ENCODE measurements around the gene DIDO1. TPM values are rescaled to one million over a fixed set of nuclear protein-coding genes. Genes with fewer than 3 reads are reported as not detected.
A peak's percentile ranks its signal among the peaks of the same experiment; 100 is the strongest.
"Not testable (repeated sequence)": the region's sequence is repeated elsewhere in the genome, so short reads cannot be mapped to it uniquely, and the experiment has no call there.

Gene DIDO1
- total RNA-seq, 2 donors from 2014 or later = 58.3 to 65.7 TPM

DNA sequence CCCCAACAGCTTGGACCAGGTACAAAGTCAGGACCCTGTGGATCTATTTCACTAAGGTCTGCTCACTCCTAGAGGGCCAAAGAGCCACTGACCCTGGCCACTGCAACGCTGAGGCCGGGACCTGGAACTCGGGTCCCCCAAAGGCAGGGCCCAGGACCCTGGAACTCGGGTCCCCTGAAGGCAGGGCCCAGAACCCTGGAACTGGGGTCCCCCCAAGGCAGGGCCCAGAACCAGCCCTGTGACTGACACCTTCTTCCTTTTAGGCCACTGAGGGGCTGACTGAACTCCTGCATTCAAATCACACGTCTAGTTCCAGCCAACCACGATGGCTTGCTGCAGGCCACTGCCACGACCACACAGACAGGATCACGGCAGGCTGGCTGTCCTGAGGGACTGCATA lies 74.1 kb downstream of the DIDO1 start:
- Mint-ChIP-seq H3K36me3 (ENCODE audit: low read depth) (peaks cover 2% of the 10 kb centered on the region), H3K27ac (no peak overlapping the region), H3K27me3 (no peaks in the 10 kb centered on the region), H3K4me1 (peaks cover 9% of the 10 kb centered on the region), H3K4me3 (no peak overlapping the region)
- ATAC-seq (no peak), DNase-seq (no peak)
- H3K9me3 ChIP-seq (ENCODE audit: control insufficient read depth, low read length, poor library complexity, severe bottlenecking) = no peaks in the 10 kb centered on the region

DNA sequence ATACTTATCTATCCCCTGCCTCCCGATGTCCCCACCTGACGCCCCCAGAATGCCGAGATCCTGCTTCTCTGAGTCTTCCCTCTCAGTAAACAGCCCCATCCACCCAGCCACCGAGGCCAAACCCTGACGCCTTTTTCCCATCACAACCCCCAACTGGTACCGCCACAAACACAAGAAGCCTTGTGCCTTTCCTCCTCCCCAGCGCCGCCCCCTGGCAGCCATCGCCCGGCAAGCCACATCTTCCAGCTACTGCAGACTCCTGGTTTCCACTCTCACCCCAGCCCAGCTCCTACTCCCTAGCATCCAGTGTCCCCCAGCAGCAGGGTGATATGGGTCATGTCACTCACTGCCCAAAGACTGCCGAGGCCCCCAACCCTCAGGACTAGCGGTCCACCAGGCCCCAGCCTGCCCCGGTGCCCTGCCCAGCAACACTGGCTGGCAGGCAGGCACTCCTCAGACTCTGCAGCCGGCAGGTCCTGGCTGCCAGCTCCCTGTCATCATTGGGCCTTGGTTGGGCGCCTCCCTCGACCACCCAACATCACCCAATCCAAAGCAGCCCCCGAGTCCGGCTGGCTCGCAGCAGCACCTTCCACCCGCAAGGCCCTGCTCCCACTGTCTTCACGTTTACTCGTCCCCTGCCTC lies 75.9 kb downstream of the DIDO1 start:
- peaks cover 9% of the 10 kb centered on the region for H3K4me1 Mint-ChIP-seq
- H3K27ac Mint-ChIP-seq = peak overlapping the region; percentile 68
- H3K9me3 ChIP-seq (ENCODE audit: control insufficient read depth, low read length, poor library complexity, severe bottlenecking) = no peaks in the 10 kb centered on the region
- ATAC-seq (no peak), DNase-seq (no peak)
- peaks cover 2% of the 10 kb centered on the region for H3K36me3 Mint-ChIP-seq (ENCODE audit: low read depth)
- no peak overlapping the region for H3K4me3 Mint-ChIP-seq
- no peaks in the 10 kb centered on the region for H3K27me3 Mint-ChIP-seq

DNA sequence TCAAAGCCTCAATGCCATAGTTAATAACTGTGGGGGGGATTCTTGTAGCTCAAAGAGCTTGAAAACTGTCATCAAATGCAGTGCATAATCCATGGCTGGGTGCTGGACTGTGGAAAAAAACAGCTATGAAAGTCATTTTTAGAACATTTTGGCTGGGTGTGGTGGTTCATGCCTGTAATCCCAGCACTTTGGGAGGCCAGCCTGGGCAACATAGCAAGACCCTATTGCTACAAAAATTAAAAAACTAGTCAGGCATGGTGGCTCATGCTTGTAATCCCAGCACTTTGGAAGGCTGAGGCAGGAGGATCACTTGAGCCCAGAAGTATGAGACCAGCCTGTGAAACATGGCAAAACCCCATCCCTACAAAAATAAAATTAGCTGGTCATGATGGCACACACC lies 76.9 kb downstream of the DIDO1 start:
- Mint-ChIP-seq H3K4me1 (peaks cover 9% of the 10 kb centered on the region), H3K27ac (no peak overlapping the region), H3K36me3 (ENCODE audit: low read depth) (peaks cover 2% of the 10 kb centered on the region), H3K4me3 (no peak overlapping the region), H3K27me3 (no peaks in the 10 kb centered on the region)
- DNase-seq (no peak), ATAC-seq (no peak)
- H3K9me3 ChIP-seq (ENCODE audit: control insufficient read depth, low read length, poor library complexity, severe bottlenecking) = no peaks in the 10 kb centered on the region

DNA sequence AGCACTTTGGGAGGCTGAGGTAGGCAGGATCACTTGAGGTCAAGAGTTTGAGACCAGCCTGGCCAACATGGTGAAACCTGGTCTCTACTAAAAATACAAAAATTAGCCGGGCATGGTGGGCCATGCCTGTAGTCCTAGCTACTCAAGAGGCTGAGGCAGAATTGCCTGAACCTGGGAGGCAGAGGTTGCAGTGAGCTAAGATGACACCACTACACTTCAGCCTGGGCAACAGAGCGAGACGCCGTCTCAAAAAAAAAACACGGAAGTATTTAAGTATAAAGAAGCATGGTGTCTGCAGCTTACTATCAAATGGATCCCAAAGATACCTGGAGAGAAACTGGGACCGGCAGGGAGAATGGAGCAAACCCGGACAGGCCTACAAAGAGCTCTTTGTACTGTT lies 77.4 kb downstream of the DIDO1 start:
- not testable (repeated sequence) for H3K36me3 Mint-ChIP-seq (ENCODE audit: low read depth); H3K4me1 Mint-ChIP-seq; H3K27me3 Mint-ChIP-seq; ATAC-seq; H3K27ac Mint-ChIP-seq; H3K4me3 Mint-ChIP-seq; H3K9me3 ChIP-seq (ENCODE audit: control insufficient read depth, low read length, poor library complexity, severe bottlenecking); DNase-seq

DNA sequence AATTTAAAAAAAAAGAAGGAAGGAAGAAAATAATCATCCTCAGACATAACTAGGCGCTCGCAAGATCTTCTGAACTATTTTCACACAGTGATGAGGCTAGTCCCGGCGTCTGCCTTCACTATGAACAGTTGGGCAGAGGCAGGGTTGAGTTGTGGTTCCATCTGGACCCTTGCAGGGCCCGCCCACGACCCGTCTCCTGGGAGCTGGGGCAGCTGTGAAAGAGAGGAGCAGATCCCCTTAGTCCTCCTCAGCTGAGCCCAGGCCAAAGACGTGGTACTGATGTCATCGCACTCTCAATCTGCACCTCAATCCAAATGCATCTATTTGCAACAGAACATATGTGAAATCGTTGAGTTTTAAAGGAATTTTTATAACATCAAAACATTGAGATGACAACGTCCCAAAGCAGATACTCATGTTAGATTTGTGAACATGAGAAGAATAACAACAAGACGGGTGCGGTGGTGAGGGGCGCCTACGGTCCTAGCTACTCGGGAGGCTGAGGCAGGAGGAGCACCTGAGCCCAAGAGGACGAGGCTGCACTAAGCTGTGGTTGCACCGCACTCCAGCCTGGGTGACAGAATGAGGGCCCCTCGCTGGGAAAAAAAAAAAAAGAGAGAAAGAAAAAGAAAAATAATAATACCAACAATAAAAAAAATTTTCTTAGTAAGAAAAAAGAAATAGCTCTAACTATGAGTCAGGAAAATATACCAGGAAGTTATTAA lies 80.0 kb downstream of the DIDO1 start:
- Mint-ChIP-seq H3K4me1 (peaks cover 7% of the 10 kb centered on the region), H3K36me3 (ENCODE audit: low read depth) (no peaks in the 10 kb centered on the region), H3K4me3 (no peak overlapping the region), H3K27me3 (no peaks in the 10 kb centered on the region), H3K27ac (peak overlapping the region; percentile 77)
- DNase-seq (no peak), ATAC-seq (no peak)
- H3K9me3 ChIP-seq (ENCODE audit: control insufficient read depth, low read length, poor library complexity, severe bottlenecking) = no peaks in the 10 kb centered on the region

DNA sequence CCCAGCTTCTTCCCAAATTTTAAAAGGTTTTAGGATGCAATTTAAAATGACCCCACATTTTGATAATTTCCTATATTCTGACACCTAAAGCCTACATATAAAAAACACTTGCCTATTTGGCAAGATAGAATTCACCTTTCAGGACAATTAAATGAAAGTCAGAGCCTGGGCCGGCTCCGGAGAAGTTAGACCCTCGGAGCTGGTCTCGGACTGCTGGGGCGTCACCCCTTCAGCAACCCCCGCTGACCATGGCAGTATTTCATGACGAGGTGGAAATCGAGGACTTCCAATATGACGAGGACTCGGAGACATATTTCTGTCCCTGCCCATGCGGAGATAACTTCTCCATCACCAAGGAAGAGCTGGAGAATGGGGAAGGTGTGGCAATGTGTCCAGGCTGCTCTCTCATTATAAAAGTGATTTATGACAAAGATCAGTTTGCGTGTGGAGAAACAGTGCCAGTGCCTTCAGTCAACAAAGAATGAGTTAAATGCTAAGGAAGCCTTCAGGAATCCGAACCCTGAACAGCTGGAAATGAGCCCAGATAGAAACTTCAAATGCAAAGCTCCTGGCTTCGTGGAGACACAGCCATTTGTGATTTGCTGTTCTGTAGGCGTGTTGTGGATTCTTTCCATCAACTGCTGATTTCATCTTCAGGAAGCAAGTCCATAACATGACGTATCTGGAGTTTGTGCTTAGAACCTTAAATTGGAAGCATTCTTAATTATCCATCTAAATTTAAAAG lies 80.7 kb downstream of the DIDO1 start:
- DNase-seq (no peak), ATAC-seq (no peak)
- Mint-ChIP-seq H3K27ac (no peak overlapping the region), H3K27me3 (no peaks in the 10 kb centered on the region), H3K4me3 (no peak overlapping the region), H3K4me1 (peaks cover 5% of the 10 kb centered on the region), H3K36me3 (ENCODE audit: low read depth) (no peaks in the 10 kb centered on the region)
- H3K9me3 ChIP-seq (ENCODE audit: control insufficient read depth, low read length, poor library complexity, severe bottlenecking) = no peaks in the 10 kb centered on the region

DNA sequence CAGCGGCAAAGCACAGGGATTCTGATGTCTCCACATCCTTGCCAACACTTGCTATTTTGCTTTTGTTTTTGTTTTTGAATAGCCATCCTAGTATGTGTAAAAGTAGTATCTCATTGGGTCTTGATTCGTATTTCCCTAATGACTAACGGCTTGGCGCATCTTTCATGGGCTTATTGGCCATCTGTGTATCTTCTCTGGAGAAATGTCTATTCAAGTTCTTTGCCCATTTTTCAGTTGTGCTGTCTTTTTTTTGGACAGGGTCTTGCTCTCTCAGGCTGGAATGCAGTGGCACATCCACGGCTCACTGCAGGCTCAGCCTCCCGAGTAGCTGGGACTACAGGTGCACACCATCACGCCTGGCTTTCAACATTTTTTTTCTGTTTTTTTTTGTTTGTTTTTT lies 82.1 kb downstream of the DIDO1 start:
- H3K9me3 ChIP-seq (ENCODE audit: control insufficient read depth, low read length, poor library complexity, severe bottlenecking) = no peaks in the 10 kb centered on the region
- Mint-ChIP-seq H3K36me3 (ENCODE audit: low read depth) (no peaks in the 10 kb centered on the region), H3K4me3 (no peak overlapping the region), H3K27ac (no peak overlapping the region), H3K27me3 (no peaks in the 10 kb centered on the region), H3K4me1 (no peaks in the 10 kb centered on the region)
- ATAC-seq (no peak), DNase-seq (no peak)

DNA sequence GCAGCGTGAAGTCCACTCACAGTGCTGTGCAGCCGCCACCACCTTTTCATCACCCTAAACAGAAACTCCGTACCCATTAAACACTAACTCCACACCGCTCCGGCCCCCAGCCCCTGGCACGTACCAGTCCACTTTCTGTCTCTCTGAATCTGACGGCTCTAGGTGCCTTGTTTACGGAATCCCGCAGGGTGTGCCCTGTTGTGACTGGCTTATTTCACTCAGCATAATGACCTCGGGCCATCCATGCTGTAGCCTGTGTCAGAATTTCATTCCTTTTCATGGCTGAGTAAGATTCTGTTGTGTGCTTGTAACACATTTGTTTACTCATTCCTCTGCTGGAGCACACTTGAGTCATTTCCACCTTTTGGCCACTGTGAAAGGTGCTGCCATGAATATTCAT lies 82.6 kb downstream of the DIDO1 start:
- Mint-ChIP-seq H3K27ac (no peak overlapping the region), H3K4me3 (no peak overlapping the region), H3K27me3 (no peaks in the 10 kb centered on the region), H3K36me3 (ENCODE audit: low read depth) (no peaks in the 10 kb centered on the region), H3K4me1 (no peaks in the 10 kb centered on the region)
- ATAC-seq (no peak), DNase-seq (no peak)
- no peaks in the 10 kb centered on the region for H3K9me3 ChIP-seq (ENCODE audit: control insufficient read depth, low read length, poor library complexity, severe bottlenecking)

DNA sequence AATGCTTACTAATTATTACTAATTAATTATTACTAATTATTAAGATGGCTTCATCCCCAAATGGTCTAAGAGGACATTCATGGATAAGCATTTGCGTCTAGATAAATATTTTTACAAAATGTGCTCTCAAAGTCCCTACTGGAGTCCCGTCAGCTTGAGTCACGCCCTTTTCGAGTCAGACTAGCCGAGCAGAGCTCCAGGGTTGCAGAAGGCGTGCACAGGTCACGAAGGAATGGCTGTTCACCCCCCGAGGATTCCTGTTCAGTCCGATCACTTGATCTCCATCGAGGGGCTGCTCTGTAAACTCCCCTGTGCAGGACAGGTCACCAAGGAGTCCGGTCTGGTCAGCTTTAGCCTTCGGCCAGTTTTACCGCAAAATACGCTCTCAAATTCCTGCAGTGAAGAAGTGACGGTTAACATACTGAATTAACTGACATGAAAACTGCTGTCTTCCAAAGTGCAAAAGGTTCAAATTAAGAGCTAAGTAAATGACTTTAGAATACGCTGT lies 84.5 kb downstream of the DIDO1 start:
- H3K4me1 Mint-ChIP-seq = no peaks in the 10 kb centered on the region
- H3K36me3 Mint-ChIP-seq (ENCODE audit: low read depth) = no peaks in the 10 kb centered on the region
- no peak overlapping the region for H3K27ac Mint-ChIP-seq
- H3K27me3 Mint-ChIP-seq = peaks cover 7% of the 10 kb centered on the region
- H3K9me3 ChIP-seq (ENCODE audit: control insufficient read depth, low read length, poor library complexity, severe bottlenecking) = no peaks in the 10 kb centered on the region
- no peak for DNase-seq
- ATAC-seq = no peak
- no peak overlapping the region for H3K4me3 Mint-ChIP-seq

DNA sequence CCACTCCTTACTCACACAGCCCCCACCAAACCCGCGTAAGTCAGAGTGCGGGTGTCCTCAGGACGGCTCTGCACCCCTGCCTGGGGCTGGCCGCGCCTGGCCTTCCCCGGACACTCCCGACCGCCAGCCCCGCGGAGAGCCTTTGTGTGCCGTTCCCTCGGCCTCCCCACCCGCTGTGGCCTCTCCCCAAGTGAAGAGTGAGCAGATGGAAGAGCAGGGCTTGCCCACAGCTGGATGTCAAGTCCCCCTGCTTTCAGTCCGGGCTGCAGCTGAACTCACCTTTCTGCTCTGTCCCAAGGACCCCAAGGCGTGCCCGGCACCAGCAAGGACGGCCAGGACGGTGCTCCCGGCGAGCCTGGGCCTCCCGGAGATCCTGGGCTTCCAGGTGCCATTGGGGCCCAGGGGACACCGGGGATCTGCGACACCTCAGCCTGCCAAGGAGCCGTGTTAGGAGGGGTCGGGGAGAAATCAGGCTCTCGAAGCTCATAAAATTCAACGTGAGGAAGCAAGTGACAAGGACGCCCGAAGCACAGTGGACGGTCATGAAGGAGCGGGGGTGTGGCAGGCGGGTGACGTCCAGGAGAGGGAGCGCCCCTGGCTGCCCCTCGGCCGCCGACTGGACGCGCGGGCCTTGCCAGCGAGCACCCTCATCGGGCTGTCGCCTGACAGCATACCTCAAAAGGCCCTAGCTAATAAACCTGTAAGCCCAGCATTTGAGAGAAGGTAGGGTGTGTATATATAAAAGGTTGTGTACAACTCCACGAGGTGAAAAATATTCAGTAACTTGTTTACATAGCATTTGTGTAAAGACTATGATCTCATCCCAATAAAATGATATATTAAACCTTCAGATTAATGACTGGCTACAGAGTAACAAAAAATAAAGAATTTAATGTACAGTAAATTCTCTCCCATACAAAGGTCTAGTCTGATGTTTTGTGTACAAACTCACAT lies 85.8 kb downstream of the DIDO1 start:
- no peak for DNase-seq
- no peaks in the 10 kb centered on the region for H3K9me3 ChIP-seq (ENCODE audit: control insufficient read depth, low read length, poor library complexity, severe bottlenecking)
- H3K36me3 Mint-ChIP-seq (ENCODE audit: low read depth) = no peaks in the 10 kb centered on the region
- no peak overlapping the region for H3K4me3 Mint-ChIP-seq
- no peak for ATAC-seq
- H3K27ac Mint-ChIP-seq = no peak overlapping the region
- peaks cover 7% of the 10 kb centered on the region for H3K27me3 Mint-ChIP-seq
- H3K4me1 Mint-ChIP-seq = no peaks in the 10 kb centered on the region

DNA sequence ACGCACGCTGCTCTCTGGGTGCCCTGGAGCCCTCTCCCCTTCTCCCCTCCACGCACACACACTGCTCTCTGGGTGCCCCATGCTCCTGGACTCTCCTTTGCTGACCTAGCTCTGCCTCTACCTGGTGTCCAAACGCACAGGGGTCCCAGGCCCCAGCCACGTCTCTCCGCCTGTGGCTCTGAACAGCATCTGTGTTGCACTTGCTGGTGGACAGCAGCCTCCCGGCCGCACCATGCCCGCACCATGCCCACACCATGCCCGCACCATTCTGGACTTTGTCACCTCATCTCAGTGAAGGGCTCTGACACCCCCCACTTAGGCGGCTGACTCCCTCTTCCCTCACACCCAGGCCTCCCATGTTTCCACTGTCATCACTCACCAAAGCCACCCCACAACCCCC lies 86.5 kb downstream of the DIDO1 start:
- no peak for DNase-seq
- H3K9me3 ChIP-seq (ENCODE audit: control insufficient read depth, low read length, poor library complexity, severe bottlenecking) = no peaks in the 10 kb centered on the region
- H3K4me3 Mint-ChIP-seq = no peak overlapping the region
- H3K4me1 Mint-ChIP-seq = peaks cover 2% of the 10 kb centered on the region
- no peak overlapping the region for H3K27ac Mint-ChIP-seq
- H3K36me3 Mint-ChIP-seq (ENCODE audit: low read depth) = peaks cover 2% of the 10 kb centered on the region
- peaks cover 14% of the 10 kb centered on the region for H3K27me3 Mint-ChIP-seq
- no peak for ATAC-seq

DNA sequence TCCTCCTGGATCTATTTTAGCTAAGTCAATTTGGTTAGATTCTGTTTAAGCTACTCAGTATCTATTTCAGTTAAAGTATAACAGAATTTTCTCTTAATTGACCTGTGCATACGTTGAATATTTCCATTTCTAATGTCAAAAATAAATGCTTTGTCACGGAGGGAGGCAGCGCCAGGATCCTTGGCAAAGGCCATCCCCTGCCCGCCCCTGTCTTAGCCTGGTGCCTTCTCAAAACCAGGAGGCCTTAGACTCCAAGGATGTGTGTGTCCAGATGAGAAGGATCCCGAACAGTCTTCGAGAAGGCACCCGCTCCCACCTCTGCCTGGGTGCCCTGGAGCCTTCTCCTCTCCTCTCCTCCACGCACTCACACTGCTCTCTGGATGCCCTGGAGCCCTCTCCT lies 87.0 kb downstream of the DIDO1 start:
- H3K36me3 Mint-ChIP-seq (ENCODE audit: low read depth) = peaks cover 2% of the 10 kb centered on the region
- no peak overlapping the region for H3K4me3 Mint-ChIP-seq
- no peak overlapping the region for H3K27ac Mint-ChIP-seq
- ATAC-seq (no peak), DNase-seq (no peak)
- H3K27me3 Mint-ChIP-seq = peaks cover 15% of the 10 kb centered on the region
- peaks cover 2% of the 10 kb centered on the region for H3K4me1 Mint-ChIP-seq
- no peaks in the 10 kb centered on the region for H3K9me3 ChIP-seq (ENCODE audit: control insufficient read depth, low read length, poor library complexity, severe bottlenecking)
